ENCODE data around the gene ZRANB1.

ZRANB1 gene

DNA sequence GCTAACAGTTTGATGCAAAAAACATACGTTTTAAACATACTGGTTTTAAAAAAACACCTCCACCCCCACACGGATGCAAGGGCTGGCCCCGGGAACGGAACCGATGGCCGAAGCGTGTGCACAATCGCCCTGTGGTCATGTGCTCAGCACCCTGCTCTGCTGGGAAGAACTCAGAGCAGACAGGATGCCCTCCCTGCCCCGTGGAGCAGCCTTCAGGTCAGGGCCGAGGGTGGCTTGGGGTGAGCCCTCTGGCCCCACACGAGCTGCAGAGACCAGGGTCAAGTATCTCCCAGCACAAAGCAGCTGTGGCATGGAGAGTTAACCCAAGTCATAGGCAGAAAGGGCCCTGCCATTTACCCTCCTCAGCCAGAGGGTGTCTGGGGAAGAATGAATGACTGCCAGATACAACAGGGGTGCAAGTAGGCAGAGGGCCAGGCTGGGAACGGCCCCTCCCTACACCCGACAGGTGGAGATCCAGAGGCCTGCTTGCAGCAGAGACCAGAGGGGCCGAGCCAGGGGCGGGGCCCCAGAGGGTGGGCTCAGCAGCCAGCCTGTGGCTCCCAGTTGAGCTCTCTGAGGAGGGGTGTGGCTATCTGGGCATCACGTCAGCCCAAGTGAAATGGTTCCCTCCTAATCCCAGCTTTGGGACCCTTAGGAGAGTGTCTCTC is 56.8 kb downstream of the ZRANB1 start:
- TF ChIP-seq SUZ12 (IDR thresholded peaks at IDR 0.05; ENCODE audit: extremely low read depth, insufficient read depth, insufficient read length) (no peak), ZNF274 (IDR thresholded peaks at IDR 0.05; ENCODE audit: low read depth, low read length) (no peak), YY1 (IDR thresholded peaks at IDR 0.05; ENCODE audit: insufficient read depth, insufficient read length) (no peak)
- H3K4me3 ChIP-seq (ENCODE audit: insufficient read length, low read depth), result no peak overlapping the region
- DNase-seq (ENCODE audit: low read depth, low spot score), result no peak
- no peak overlapping the region for H3K9ac ChIP-seq (ENCODE audit: insufficient read length, low read depth)
- H3K4me1 ChIP-seq (ENCODE audit: insufficient read depth, insufficient read length), result peaks cover 4% of the 10 kb centered on the region
- H3K36me3 ChIP-seq (ENCODE audit: insufficient read depth, insufficient read length, low read length), result peaks cover 85% of the 10 kb centered on the region
- no peaks in the 10 kb centered on the region for H3K27me3 ChIP-seq (ENCODE audit: insufficient read depth, insufficient read length)
- no peaks in the 10 kb centered on the region for H3K9me3 ChIP-seq (ENCODE audit: insufficient read depth, low read length)

- Histone ChIP-seq H3K9me3 (ENCODE audit: insufficient read depth, low read length) (no peaks in the 10 kb centered on the region), H3K36me3 (ENCODE audit: insufficient read depth, insufficient read length, low read length) (peaks cover 76% of the 10 kb centered on the region), H3K9ac (ENCODE audit: insufficient read length, low read depth) (no peak overlapping the region), H3K4me1 (ENCODE audit: insufficient read depth, insufficient read length) (peaks cover 8% of the 10 kb centered on the region), H3K27me3 (ENCODE audit: insufficient read depth, insufficient read length) (no peaks in the 10 kb centered on the region), H3K4me3 (ENCODE audit: insufficient read length, low read depth) (no peak overlapping the region)
- no peak for DNase-seq (ENCODE audit: low read depth, low spot score)
- TF ChIP-seq ZNF274 (IDR thresholded peaks at IDR 0.05; ENCODE audit: low read depth, low read length) (no peak), YY1 (IDR thresholded peaks at IDR 0.05; ENCODE audit: insufficient read depth, insufficient read length) (no peak), SUZ12 (IDR thresholded peaks at IDR 0.05; ENCODE audit: extremely low read depth, insufficient read depth, insufficient read length) (no peak)
Observed at GRCh38 chr10:124999433-125000365, 57.8 kb downstream of the ZRANB1 start.

DNA sequence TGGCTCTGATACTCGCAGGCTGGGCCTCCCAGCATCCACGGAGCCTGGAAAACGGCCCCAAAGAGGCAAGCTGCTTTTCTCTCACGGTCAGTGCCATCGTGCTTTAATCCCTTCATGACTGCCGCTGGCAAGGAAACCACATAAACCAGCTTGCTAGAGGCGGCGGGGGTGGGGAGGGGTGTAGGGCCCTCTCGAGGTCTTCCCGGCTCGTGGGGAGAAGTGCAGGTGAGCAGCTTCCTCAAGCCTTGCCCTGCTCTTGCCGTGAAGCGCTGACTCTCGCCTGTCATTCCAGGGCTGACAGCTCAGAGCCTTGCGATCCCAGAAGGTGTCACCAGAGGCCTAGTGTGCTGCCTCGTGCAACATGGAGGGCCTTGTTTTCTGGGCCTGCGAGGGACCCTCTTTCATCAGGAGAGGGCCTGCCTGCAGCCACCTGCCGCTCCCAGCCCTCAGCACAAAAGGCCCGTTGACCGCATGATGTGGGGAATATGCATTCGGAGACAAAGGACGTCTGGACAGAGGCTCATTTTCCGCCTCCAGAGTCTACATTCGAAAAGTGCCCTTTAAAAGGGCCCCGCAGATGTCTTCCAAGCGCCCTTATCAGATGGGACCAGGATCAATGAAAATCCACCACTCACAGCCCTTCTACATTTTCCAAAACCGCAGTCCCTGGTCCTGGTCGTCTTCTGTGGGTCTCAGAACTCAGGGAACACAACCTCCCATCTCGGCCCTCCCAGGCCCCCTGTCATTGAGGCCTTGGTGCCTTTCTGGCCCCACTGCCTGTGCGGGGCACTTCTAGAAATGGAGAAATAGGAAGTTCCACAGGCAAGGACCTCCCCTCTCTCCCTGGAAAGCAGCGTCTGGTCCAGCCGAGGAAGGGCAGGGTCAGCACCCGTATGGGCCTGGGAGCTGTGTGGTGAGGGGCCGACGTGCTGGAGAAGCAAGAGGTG is 58.7 kb downstream of the ZRANB1 start:
- no peak overlapping the region for H3K9ac ChIP-seq (ENCODE audit: insufficient read length, low read depth)
- H3K9me3 ChIP-seq (ENCODE audit: insufficient read depth, low read length), result no peaks in the 10 kb centered on the region
- TF ChIP-seq YY1 (IDR thresholded peaks at IDR 0.05; ENCODE audit: insufficient read depth, insufficient read length) (no peak), SUZ12 (IDR thresholded peaks at IDR 0.05; ENCODE audit: extremely low read depth, insufficient read depth, insufficient read length) (no peak), ZNF274 (IDR thresholded peaks at IDR 0.05; ENCODE audit: low read depth, low read length) (no peak)
- H3K4me1 ChIP-seq (ENCODE audit: insufficient read depth, insufficient read length), result peaks cover 7% of the 10 kb centered on the region
- DNase-seq (ENCODE audit: low read depth, low spot score), result no peak
- H3K4me3 ChIP-seq (ENCODE audit: insufficient read length, low read depth), result no peak overlapping the region
- peaks cover 73% of the 10 kb centered on the region for H3K36me3 ChIP-seq (ENCODE audit: insufficient read depth, insufficient read length, low read length)
- H3K27me3 ChIP-seq (ENCODE audit: insufficient read depth, insufficient read length), result no peaks in the 10 kb centered on the region

DNA sequence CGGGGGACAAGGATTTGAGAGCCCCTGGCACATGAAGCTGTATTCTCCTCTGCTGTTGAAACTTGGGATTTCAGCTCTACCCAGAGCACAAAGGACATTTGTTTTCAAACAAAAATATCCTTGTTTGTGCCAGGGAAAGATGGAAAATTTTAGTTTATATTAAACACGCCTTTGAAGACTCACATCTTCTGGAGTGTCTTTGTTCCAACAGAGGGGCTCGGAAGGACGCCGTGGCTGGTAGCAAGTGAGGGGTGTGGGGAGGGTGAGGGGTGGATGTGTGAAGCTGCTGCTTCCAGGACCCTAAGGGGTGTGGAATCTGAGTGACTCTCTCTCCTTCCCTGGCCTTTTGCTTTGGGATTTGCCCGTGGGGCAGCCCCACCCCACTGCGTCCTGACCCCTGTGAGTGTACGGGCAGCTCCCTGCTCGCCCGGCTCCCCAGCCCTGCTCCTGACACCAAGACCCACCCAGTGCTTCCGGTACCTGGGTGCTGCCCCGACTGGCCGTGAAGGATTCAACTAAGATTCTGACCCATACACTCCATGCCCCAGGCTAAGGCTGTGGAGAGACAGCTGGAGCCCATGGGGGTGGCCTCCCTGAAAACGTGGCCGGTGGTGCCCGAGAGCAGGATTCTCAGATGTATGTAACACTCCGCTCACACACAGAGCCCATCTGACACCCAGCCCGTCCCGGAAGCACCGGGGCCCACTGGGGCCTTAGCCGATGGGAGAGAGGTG is 59.6 kb downstream of the ZRANB1 start:
- Histone ChIP-seq H3K4me3 (ENCODE audit: insufficient read length, low read depth) (no peak overlapping the region), H3K9ac (ENCODE audit: insufficient read length, low read depth) (no peak overlapping the region), H3K4me1 (ENCODE audit: insufficient read depth, insufficient read length) (peaks cover 6% of the 10 kb centered on the region), H3K9me3 (ENCODE audit: insufficient read depth, low read length) (no peaks in the 10 kb centered on the region), H3K27me3 (ENCODE audit: insufficient read depth, insufficient read length) (no peaks in the 10 kb centered on the region), H3K36me3 (ENCODE audit: insufficient read depth, insufficient read length, low read length) (peaks cover 72% of the 10 kb centered on the region)
- no peak for TF ChIP-seq YY1 (IDR thresholded peaks at IDR 0.05; ENCODE audit: insufficient read depth, insufficient read length)
- no peak for TF ChIP-seq SUZ12 (IDR thresholded peaks at IDR 0.05; ENCODE audit: extremely low read depth, insufficient read depth, insufficient read length)
- no peak for TF ChIP-seq ZNF274 (IDR thresholded peaks at IDR 0.05; ENCODE audit: low read depth, low read length)
- DNase-seq (ENCODE audit: low read depth, low spot score), result no peak

- Histone ChIP-seq H3K4me1 (ENCODE audit: insufficient read depth, insufficient read length) (peaks cover 6% of the 10 kb centered on the region), H3K27me3 (ENCODE audit: insufficient read depth, insufficient read length) (no peaks in the 10 kb centered on the region), H3K36me3 (ENCODE audit: insufficient read depth, insufficient read length, low read length) (peaks cover 71% of the 10 kb centered on the region), H3K9me3 (ENCODE audit: insufficient read depth, low read length) (no peaks in the 10 kb centered on the region), H3K4me3 (ENCODE audit: insufficient read length, low read depth) (no peak overlapping the region), H3K9ac (ENCODE audit: insufficient read length, low read depth) (no peak overlapping the region)
- no peak for DNase-seq (ENCODE audit: low read depth, low spot score)
- TF ChIP-seq ZNF274 (IDR thresholded peaks at IDR 0.05; ENCODE audit: low read depth, low read length) (no peak), YY1 (IDR thresholded peaks at IDR 0.05; ENCODE audit: insufficient read depth, insufficient read length) (no peak), SUZ12 (IDR thresholded peaks at IDR 0.05; ENCODE audit: extremely low read depth, insufficient read depth, insufficient read length) (no peak)
Observed at GRCh38 chr10:125002047-125002422, 60.1 kb downstream of the ZRANB1 start.

DNA sequence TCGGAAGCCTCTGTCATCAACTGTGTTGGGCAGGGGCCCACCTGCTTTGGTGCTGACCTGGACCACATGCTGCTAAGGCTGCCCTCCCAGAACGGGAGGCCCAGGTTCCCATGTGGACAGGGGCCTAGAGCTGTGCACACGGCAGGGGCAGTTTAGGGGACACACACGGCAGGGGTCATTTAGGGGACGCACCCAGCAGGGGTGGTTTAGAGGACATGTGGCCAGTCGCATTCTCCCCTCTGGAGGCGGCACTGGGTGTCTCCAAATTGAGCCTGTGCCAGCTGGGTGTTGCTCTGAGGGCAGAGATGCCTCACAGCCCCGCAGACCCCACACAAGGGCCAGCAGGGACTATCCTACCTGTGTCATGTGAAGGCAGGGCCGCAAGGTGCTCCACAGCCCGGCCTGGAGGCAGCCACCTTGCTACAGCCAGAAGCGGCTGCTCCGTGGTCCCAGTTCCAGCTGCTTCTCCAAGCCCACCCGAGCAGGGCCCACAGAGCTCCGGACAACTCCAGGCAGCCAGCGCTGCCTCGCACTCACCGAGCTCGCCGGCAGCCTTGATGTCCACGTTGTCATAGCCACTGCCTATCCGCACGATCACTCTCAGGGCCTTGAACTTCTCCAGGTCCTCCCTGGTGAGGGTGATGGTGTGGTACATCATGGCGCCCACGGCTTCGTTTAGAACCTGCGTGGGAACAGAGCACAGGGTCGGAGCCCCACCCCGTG is 60.7 kb downstream of the ZRANB1 start:
- no peak overlapping the region for H3K9ac ChIP-seq (ENCODE audit: insufficient read length, low read depth)
- H3K36me3 ChIP-seq (ENCODE audit: insufficient read depth, insufficient read length, low read length), result peaks cover 65% of the 10 kb centered on the region
- DNase-seq (ENCODE audit: low read depth, low spot score), result no peak
- H3K9me3 ChIP-seq (ENCODE audit: insufficient read depth, low read length), result no peaks in the 10 kb centered on the region
- H3K4me1 ChIP-seq (ENCODE audit: insufficient read depth, insufficient read length), result peaks cover 6% of the 10 kb centered on the region
- TF ChIP-seq YY1 (IDR thresholded peaks at IDR 0.05; ENCODE audit: insufficient read depth, insufficient read length), result no peak
- no peak for TF ChIP-seq ZNF274 (IDR thresholded peaks at IDR 0.05; ENCODE audit: low read depth, low read length)
- no peak overlapping the region for H3K4me3 ChIP-seq (ENCODE audit: insufficient read length, low read depth)
- no peaks in the 10 kb centered on the region for H3K27me3 ChIP-seq (ENCODE audit: insufficient read depth, insufficient read length)

All from NT2/D1 (cell line).